SK-N-SH treated with all-trans-retinoic acid at 6 μM for 48 hours (cell line): ENCODE data around the gene GCN1.
"Not testable (repeated sequence)": the region's sequence is repeated elsewhere in the genome, so short reads cannot be mapped to it uniquely, and the experiment has no call there.

Experiments
- BACH2 ChIP-seq: fragments of 250-450 bp; sonication (Bioruptor Pico); IDR thresholded peaks from 2 replicates; pipeline ENCODE4 v1.9.0; 2021; ENCODE audit warnings: mild to moderate bottlenecking, borderline replicate concordance
- ISL1 ChIP-seq: fragments of 250-450 bp; sonication (Bioruptor Pico); IDR thresholded peaks from 2 replicates; pipeline ENCODE4 v2.1.2; 2022; ENCODE audit warnings: mild to moderate bottlenecking, moderate library complexity
- RARB ChIP-seq: fragments of 250-450 bp; sonication (Bioruptor Pico); IDR thresholded peaks from 2 replicates; pipeline ENCODE4 v1.8.0; 2021; ENCODE audit warnings: mild to moderate bottlenecking, moderate library complexity
- ZFP3 ChIP-seq: fragments of 250-450 bp; sonication (Bioruptor Pico); IDR thresholded peaks from 2 replicates; pipeline ENCODE4 v1.5.0; 2020; ENCODE audit warnings: mild to moderate bottlenecking, moderate library complexity
- ZNF8 ChIP-seq: fragments of 450-650 bp; formaldehyde crosslinking; IDR thresholded peaks from 2 replicates; pipeline ENCODE4 v1.5.0; 2020; ENCODE audit warnings: mild to moderate bottlenecking, moderate library complexity
- TF ChIP-seq, protein P1 (sequence below): fragments of 250-450 bp; sonication (Bioruptor Pico); IDR thresholded peaks from 2 replicates; pipeline ENCODE4 v1.8.0; 2021; ENCODE audit warnings: low read depth, mild to moderate bottlenecking, moderate library complexity, borderline replicate concordance
- TF ChIP-seq, protein P2 (sequence below): fragments of 250-450 bp; sonication (Bioruptor Pico); IDR thresholded peaks from 2 replicates; pipeline ENCODE4 v1.5.0; 2020; ENCODE audit warnings: mild to moderate bottlenecking, moderate library complexity
- TF ChIP-seq, protein P3 (sequence below): fragments of 250-450 bp; sonication (Bioruptor Pico); IDR thresholded peaks from 2 replicates; pipeline ENCODE4 v1.5.1; 2020; ENCODE audit warnings: low read depth, mild to moderate bottlenecking, moderate library complexity
- TF ChIP-seq, protein P4 (sequence below): fragments of 250-450 bp; sonication (Bioruptor Pico); IDR thresholded peaks from 2 replicates; pipeline ENCODE4 v1.8.0; 2020; ENCODE audit warnings: mild to moderate bottlenecking, moderate library complexity, borderline replicate concordance
- TF ChIP-seq, protein P5 (sequence below): fragments of 250-450 bp; sonication (Bioruptor Pico); IDR thresholded peaks from 2 replicates; pipeline ENCODE4 v1.5.1; 2021; ENCODE audit warnings: mild to moderate bottlenecking, moderate library complexity

DNA sequence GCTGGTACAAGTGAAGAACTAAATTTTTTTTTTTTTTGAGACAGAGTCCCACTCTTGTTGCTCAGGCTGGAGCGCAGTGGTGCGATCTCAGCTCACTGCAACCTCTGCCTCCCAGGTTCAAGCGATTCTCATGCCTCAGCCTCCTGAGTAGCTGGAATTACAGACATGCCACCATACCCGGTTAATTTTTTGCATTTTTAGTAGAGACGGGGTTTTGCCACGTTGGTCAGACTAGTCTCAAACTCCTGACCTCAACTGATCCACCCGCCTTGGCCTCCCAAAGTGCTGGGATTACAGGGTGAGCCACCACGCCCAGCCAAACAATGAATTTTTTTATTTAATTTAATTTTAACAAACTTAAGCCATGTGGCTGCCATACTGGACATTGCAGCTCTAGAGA is 1.2 kb downstream of the GCN1 start:
- TF ChIP-seq RARB, ZFP3, ISL1, BACH2, ZNF8 (CRISPR knock-in tag): not testable (repeated sequence)
- TF ChIP-seq, protein P1, sequence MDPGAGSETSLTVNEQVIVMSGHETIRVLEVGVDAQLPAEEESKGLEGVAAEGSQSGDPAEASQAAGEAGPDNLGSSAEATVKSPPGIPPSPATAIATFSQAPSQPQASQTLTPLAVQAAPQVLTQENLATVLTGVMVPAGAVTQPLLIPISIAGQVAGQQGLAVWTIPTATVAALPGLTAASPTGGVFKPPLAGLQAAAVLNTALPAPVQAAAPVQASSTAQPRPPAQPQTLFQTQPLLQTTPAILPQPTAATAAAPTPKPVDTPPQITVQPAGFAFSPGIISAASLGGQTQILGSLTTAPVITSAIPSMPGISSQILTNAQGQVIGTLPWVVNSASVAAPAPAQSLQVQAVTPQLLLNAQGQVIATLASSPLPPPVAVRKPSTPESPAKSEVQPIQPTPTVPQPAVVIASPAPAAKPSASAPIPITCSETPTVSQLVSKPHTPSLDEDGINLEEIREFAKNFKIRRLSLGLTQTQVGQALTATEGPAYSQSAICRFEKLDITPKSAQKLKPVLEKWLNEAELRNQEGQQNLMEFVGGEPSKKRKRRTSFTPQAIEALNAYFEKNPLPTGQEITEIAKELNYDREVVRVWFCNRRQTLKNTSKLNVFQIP (CRISPR knock-in tag): not testable (repeated sequence)
- TF ChIP-seq, protein P2, sequence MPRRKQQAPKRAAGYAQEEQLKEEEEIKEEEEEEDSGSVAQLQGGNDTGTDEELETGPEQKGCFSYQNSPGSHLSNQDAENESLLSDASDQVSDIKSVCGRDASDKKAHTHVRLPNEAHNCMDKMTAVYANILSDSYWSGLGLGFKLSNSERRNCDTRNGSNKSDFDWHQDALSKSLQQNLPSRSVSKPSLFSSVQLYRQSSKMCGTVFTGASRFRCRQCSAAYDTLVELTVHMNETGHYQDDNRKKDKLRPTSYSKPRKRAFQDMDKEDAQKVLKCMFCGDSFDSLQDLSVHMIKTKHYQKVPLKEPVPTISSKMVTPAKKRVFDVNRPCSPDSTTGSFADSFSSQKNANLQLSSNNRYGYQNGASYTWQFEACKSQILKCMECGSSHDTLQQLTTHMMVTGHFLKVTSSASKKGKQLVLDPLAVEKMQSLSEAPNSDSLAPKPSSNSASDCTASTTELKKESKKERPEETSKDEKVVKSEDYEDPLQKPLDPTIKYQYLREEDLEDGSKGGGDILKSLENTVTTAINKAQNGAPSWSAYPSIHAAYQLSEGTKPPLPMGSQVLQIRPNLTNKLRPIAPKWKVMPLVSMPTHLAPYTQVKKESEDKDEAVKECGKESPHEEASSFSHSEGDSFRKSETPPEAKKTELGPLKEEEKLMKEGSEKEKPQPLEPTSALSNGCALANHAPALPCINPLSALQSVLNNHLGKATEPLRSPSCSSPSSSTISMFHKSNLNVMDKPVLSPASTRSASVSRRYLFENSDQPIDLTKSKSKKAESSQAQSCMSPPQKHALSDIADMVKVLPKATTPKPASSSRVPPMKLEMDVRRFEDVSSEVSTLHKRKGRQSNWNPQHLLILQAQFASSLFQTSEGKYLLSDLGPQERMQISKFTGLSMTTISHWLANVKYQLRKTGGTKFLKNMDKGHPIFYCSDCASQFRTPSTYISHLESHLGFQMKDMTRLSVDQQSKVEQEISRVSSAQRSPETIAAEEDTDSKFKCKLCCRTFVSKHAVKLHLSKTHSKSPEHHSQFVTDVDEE (CRISPR knock-in tag): not testable (repeated sequence)
- TF ChIP-seq, protein P3, sequence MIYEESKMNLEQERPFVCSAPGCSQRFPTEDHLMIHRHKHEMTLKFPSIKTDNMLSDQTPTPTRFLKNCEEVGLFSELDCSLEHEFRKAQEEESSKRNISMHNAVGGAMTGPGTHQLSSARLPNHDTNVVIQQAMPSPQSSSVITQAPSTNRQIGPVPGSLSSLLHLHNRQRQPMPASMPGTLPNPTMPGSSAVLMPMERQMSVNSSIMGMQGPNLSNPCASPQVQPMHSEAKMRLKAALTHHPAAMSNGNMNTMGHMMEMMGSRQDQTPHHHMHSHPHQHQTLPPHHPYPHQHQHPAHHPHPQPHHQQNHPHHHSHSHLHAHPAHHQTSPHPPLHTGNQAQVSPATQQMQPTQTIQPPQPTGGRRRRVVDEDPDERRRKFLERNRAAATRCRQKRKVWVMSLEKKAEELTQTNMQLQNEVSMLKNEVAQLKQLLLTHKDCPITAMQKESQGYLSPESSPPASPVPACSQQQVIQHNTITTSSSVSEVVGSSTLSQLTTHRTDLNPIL (CRISPR knock-in tag): not testable (repeated sequence)
- TF ChIP-seq, protein P4, sequence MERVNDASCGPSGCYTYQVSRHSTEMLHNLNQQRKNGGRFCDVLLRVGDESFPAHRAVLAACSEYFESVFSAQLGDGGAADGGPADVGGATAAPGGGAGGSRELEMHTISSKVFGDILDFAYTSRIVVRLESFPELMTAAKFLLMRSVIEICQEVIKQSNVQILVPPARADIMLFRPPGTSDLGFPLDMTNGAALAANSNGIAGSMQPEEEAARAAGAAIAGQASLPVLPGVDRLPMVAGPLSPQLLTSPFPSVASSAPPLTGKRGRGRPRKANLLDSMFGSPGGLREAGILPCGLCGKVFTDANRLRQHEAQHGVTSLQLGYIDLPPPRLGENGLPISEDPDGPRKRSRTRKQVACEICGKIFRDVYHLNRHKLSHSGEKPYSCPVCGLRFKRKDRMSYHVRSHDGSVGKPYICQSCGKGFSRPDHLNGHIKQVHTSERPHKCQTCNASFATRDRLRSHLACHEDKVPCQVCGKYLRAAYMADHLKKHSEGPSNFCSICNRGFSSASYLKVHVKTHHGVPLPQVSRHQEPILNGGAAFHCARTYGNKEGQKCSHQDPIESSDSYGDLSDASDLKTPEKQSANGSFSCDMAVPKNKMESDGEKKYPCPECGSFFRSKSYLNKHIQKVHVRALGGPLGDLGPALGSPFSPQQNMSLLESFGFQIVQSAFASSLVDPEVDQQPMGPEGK (CRISPR knock-in tag): not testable (repeated sequence)
- TF ChIP-seq, protein P5, sequence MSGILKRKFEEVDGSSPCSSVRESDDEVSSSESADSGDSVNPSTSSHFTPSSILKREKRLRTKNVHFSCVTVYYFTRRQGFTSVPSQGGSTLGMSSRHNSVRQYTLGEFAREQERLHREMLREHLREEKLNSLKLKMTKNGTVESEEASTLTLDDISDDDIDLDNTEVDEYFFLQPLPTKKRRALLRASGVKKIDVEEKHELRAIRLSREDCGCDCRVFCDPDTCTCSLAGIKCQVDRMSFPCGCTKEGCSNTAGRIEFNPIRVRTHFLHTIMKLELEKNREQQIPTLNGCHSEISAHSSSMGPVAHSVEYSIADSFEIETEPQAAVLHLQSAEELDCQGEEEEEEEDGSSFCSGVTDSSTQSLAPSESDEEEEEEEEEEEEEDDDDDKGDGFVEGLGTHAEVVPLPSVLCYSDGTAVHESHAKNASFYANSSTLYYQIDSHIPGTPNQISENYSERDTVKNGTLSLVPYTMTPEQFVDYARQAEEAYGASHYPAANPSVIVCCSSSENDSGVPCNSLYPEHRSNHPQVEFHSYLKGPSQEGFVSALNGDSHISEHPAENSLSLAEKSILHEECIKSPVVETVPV (CRISPR knock-in tag): not testable (repeated sequence)
